Glutamatergic neuron (in vitro differentiated cells): ENCODE data around the gene SRGAP3. TPM values are rescaled to one million over a fixed set of nuclear protein-coding genes. Genes with fewer than 3 reads are reported as not detected.
A peak's percentile ranks its signal among the peaks of the same experiment; 100 is the strongest.

Source experiments
- DNase-seq: peaks from one replicate; pipeline ENCODE4 v3.0.0; 2022
- H3K27ac Mint-ChIP-seq: one replicate; pipeline ENCODE4 v1.8.0; 2020; ENCODE audit warnings: mild to moderate bottlenecking, mixed read lengths, inconsistent platforms; ENCODE audit not compliant: unreplicated experiment
- H3K27me3 Mint-ChIP-seq: one replicate; pipeline ENCODE4 v1.8.0; 2020; ENCODE audit warnings: mild to moderate bottlenecking, moderate library complexity, mixed read lengths, inconsistent platforms; ENCODE audit not compliant: unreplicated experiment
- H3K36me3 Mint-ChIP-seq: one replicate; pipeline ENCODE4 v1.8.0; 2020; ENCODE audit warnings: mild to moderate bottlenecking, mixed read lengths, inconsistent platforms; ENCODE audit not compliant: unreplicated experiment
- H3K4me1 Mint-ChIP-seq: one replicate; pipeline ENCODE4 v1.8.0; 2020; ENCODE audit warnings: mild to moderate bottlenecking, low read depth, mixed read lengths, inconsistent platforms; ENCODE audit not compliant: unreplicated experiment
- H3K4me3 Mint-ChIP-seq: one replicate; pipeline ENCODE4 v1.8.0; 2020; ENCODE audit warnings: mild to moderate bottlenecking, mixed read lengths, inconsistent platforms; ENCODE audit not compliant: unreplicated experiment
- H3K9me3 Mint-ChIP-seq: one replicate; pipeline ENCODE4 v1.8.0; 2020; ENCODE audit warnings: mild to moderate bottlenecking, moderate library complexity, mixed read lengths, inconsistent platforms; ENCODE audit not compliant: unreplicated experiment
- total RNA-seq: library from RNA; stranded (reverse); fragmentation: NEBNext Ultra II Directional; extraction: Animal tissue kit (Norgen Biotek cat#: 25700); gene quantifications from one replicate; pipeline ENCODE4 v1.2.1, GENCODE V29; 2021; ENCODE audit not compliant: unreplicated experiment
- TF ChIP-seq, protein P1 (sequence below): fragments of 200-600 bp; sonication (generic); IDR thresholded peaks from one replicate; pipeline ENCODE4 v1.5.0; 2021; ENCODE audit not compliant: partially characterized antibody, unreplicated experiment

Gene SRGAP3
- total RNA-seq, 1 donor from 2014 or later: 197 TPM

DNA sequence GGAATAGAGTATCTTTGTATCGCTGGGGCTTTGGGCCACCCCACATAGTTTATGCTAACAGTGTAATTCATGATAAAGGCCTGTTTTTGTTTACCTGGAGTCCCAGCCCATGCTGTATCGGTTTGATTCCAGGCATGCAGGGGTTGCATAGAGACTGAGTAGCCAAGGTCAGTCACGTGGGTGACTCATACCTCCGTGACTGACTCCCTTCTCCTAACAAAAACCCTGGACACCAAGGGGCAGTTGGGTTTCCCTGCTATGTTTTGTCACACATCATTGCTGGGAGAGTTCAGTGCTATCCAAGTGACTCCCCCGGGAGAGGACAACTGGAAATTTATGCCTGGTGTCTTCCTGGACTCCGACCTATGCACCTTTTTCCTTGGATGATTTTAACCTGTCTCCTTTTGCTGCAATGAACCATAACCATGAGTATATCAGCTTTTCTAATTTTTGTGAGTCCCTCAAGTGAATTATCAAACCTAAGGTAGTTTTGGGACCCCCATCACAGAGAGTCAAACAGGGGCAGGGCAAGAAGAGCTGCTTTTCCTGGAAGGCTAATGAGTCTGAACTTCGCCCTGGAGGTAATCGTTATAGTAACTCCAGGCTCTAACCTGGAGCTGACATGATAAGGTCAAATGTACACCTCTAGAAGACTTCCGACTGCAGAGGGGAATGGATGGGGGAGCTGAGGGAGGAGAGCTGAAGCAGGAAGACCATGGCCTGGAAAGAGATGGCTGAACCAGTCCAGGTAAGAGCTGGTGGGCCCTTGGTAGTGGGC lies 57.0 kb downstream of the SRGAP3 start:
- TF ChIP-seq, protein P1, sequence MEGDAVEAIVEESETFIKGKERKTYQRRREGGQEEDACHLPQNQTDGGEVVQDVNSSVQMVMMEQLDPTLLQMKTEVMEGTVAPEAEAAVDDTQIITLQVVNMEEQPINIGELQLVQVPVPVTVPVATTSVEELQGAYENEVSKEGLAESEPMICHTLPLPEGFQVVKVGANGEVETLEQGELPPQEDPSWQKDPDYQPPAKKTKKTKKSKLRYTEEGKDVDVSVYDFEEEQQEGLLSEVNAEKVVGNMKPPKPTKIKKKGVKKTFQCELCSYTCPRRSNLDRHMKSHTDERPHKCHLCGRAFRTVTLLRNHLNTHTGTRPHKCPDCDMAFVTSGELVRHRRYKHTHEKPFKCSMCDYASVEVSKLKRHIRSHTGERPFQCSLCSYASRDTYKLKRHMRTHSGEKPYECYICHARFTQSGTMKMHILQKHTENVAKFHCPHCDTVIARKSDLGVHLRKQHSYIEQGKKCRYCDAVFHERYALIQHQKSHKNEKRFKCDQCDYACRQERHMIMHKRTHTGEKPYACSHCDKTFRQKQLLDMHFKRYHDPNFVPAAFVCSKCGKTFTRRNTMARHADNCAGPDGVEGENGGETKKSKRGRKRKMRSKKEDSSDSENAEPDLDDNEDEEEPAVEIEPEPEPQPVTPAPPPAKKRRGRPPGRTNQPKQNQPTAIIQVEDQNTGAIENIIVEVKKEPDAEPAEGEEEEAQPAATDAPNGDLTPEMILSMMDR: no peak
- peaks cover 71% of the 10 kb centered on the region for H3K4me1 Mint-ChIP-seq
- peak overlapping the region; percentile 38 for H3K27ac Mint-ChIP-seq
- H3K27me3 Mint-ChIP-seq: peaks cover 20% of the 10 kb centered on the region
- H3K36me3 Mint-ChIP-seq: peaks cover 18% of the 10 kb centered on the region
- H3K9me3 Mint-ChIP-seq: peaks cover 19% of the 10 kb centered on the region
- no peak overlapping the region for H3K4me3 Mint-ChIP-seq
- DNase-seq: no peak

DNA sequence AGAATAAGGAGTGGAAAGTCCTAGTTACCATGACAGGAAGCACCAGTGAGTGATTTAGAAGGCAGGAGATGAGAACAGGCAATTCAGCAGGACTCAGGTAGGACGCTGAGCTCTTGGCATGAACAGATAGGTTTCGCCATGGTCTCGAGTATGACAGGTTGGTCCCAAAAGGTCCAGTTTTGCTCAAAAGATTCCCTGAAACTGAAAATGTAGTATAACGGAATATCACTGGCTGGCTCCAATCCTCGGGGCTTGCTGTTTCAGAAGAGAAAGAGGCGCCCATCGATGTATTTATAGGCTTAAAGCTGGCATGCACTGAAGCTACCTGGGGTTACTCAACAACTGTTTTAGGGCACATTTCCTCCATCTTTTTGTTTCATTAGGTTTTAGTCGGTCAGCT lies 59.2 kb downstream of the SRGAP3 start:
- Mint-ChIP-seq H3K27me3 (peaks cover 19% of the 10 kb centered on the region), H3K27ac (no peak overlapping the region), H3K4me1 (peaks cover 67% of the 10 kb centered on the region), H3K9me3 (peaks cover 27% of the 10 kb centered on the region), H3K4me3 (no peak overlapping the region), H3K36me3 (peaks cover 18% of the 10 kb centered on the region)
- no peak for DNase-seq
- TF ChIP-seq, protein P1: no peak

DNA sequence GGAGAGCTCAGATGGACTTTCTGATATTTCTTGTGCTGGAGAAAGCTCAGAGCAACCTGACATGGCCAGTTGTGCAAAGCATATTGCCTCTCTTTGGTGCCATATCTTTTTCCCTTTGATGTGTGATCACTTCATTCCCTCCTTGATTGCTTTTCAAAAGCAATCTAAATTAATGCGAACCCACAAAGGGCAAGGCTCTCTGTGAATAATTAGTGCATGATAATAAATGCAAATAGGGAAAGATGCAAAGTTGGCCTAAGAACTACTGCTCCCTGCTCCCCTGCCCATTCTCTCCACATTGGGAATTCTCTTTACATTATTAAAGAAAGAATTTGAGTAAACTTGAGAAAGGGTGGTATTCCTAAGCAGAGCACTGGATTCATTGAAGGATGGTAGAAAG lies 60.9 kb downstream of the SRGAP3 start:
- TF ChIP-seq, protein P1: no peak
- Mint-ChIP-seq H3K27ac (no peak overlapping the region), H3K4me3 (no peak overlapping the region), H3K36me3 (peaks cover 18% of the 10 kb centered on the region), H3K9me3 (peaks cover 28% of the 10 kb centered on the region), H3K4me1 (peaks cover 68% of the 10 kb centered on the region), H3K27me3 (peaks cover 22% of the 10 kb centered on the region)
- no peak for DNase-seq

DNA sequence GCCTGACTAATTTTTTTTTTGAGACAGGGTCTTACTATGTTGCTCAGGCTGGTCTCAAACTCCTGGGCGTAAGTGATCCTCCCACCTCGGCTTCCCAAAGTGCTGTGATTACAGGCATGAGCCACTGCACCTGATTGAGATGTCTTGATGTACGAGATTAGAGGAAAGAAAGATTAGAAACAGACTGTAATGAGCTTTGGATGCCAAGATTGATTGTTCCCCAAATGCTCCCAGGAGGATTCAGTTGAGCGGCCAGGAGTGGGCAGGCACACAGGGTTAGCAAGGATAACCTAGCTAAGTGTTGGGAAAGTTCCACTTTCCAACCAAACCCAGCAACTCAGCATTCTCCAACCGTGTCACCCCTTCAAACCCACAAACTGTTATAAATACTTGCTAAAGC lies 63.7 kb downstream of the SRGAP3 start:
- Mint-ChIP-seq H3K27ac (peak overlapping the region; percentile 79), H3K4me3 (peak overlapping the region; percentile 46), H3K4me1 (peaks cover 62% of the 10 kb centered on the region)

DNA sequence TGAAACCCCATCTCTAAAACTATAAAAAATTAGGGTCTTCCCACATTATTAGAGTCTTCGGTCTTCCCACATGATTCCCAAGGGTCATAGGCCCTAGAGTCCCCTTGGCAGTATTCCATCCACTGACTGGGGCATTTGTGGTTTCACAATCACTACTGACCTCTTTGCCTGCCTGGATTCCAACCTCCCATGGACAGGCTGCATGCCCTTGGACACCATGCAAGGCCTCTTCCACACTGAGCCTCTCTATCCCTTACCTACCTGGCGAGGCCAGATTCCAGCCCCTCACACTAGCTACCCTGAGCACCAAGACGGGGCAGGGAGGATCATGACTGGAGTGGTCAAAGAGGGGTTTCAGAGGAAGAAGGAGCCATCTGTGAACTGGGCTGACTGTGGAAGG lies 64.4 kb downstream of the SRGAP3 start:
- Mint-ChIP-seq H3K4me1 (peaks cover 68% of the 10 kb centered on the region), H3K4me3 (peak overlapping the region; percentile 46)

More for the DNA sequence above, 63.7 kb downstream of the SRGAP3 start:
- TF ChIP-seq, protein P1: no peak
- Mint-ChIP-seq H3K27me3 (peaks cover 10% of the 10 kb centered on the region), H3K36me3 (no peaks in the 10 kb centered on the region), H3K9me3 (peaks cover 19% of the 10 kb centered on the region)
- no peak for DNase-seq

More for the DNA sequence above, 64.4 kb downstream of the SRGAP3 start:
- H3K27ac Mint-ChIP-seq: peak overlapping the region; percentile 96
- no peaks in the 10 kb centered on the region for H3K36me3 Mint-ChIP-seq
- H3K27me3 Mint-ChIP-seq: peaks cover 14% of the 10 kb centered on the region
- TF ChIP-seq, protein P1: no peak
- peaks cover 19% of the 10 kb centered on the region for H3K9me3 Mint-ChIP-seq
- no peak for DNase-seq
